AG09309 (cell line): Measurements from ENCODE around the gene MEST.
"Not testable (repeated sequence)": the region's sequence is repeated elsewhere in the genome, so short reads cannot be mapped to it uniquely, and the experiment has no call there.

ENCODE experiments used
- DNase-seq: peaks from one replicate; pipeline ENCODE4 v3.0.0-alpha.2; 2010; ENCODE audit warnings: low read depth
- H3K4me3 ChIP-seq: 2 replicates; pipeline ENCODE4 v1.5.1; 2011; ENCODE audit warnings: mild to moderate bottlenecking, low read depth, low read length, moderate library complexity; ENCODE audit not compliant: control insufficient read depth
- CTCF ChIP-seq: IDR thresholded peaks from 2 replicates; pipeline ENCODE4 v1.5.1; 2011; ENCODE audit warnings: mild to moderate bottlenecking, low read depth, low read length, inconsistent platforms; ENCODE audit not compliant: insufficient read depth, control insufficient read depth; ENCODE audit errors: missing control alignments

Gene MEST

GRCh38 chr7:130515315-130516040 lies 23.6 kb downstream of the MEST start:
- no peak for DNase-seq
- TF ChIP-seq CTCF, result no peak
- no peak overlapping the region for H3K4me3 ChIP-seq

GRCh38 chr7:130521258-130521951 lies 29.5 kb downstream of the MEST start:
- no peak overlapping the region for H3K4me3 ChIP-seq
- no peak for DNase-seq
- no peak for TF ChIP-seq CTCF

- not testable (repeated sequence) for DNase-seq, H3K4me3 ChIP-seq
Observed at GRCh38 chr7:130523519-130524125, 31.7 kb downstream of the MEST start.

- no peak for DNase-seq
- H3K4me3 ChIP-seq, result no peak overlapping the region
- no peak for TF ChIP-seq CTCF
Observed at GRCh38 chr7:130524628-130525027, 32.7 kb downstream of the MEST start.

- DNase-seq, H3K4me3 ChIP-seq: not testable (repeated sequence)
Observed at GRCh38 chr7:130527752-130528355, 36.0 kb downstream of the MEST start.

GRCh38 chr7:130529417-130529816 lies 37.5 kb downstream of the MEST start:
- no peak for DNase-seq
- TF ChIP-seq CTCF, result no peak
- no peak overlapping the region for H3K4me3 ChIP-seq

GRCh38 chr7:130537894-130538293 lies 46.0 kb downstream of the MEST start:
- not testable (repeated sequence) for DNase-seq, H3K4me3 ChIP-seq

GRCh38 chr7:130541287-130541686 lies 49.4 kb downstream of the MEST start:
- not testable (repeated sequence) for H3K4me3 ChIP-seq, DNase-seq

GRCh38 chr7:130542297-130542696 lies 50.4 kb downstream of the MEST start:
- DNase-seq, H3K4me3 ChIP-seq: not testable (repeated sequence)
